Measurements from ENCODE around the gene EPHB2. TPM values are rescaled to one million over a fixed set of nuclear protein-coding genes. Genes with fewer than 3 reads are reported as not detected.

EPHB2 gene
- polyA plus RNA-seq, 1 donor from 2014 or later: 22.8 TPM

GRCh38 chr1:22769932-22770331 is 59.3 kb downstream of the EPHB2 start:
- Histone ChIP-seq H4K20me1 (ENCODE audit: insufficient read depth) (no peaks in the 10 kb centered on the region), H3K4me2 (ENCODE audit: low read length) (no peak overlapping the region)

GRCh38 chr1:22772014-22772413 is 61.4 kb downstream of the EPHB2 start:
- no peak overlapping the region for H3K4me3 ChIP-seq (ENCODE audit: low read length)
- H3K9ac ChIP-seq (ENCODE audit: low read length): no peak overlapping the region
- H3K4me2 ChIP-seq (ENCODE audit: low read length): no peak overlapping the region
- H4K20me1 ChIP-seq (ENCODE audit: insufficient read depth): no peaks in the 10 kb centered on the region
- no peaks in the 10 kb centered on the region for H3K9me2 ChIP-seq (ENCODE audit: insufficient read depth, low read length)
- no peak overlapping the region for H3K27ac ChIP-seq (ENCODE audit: low read length)
- no peak overlapping the region for H2AFZ ChIP-seq (ENCODE audit: low read depth, low read length)
- no peaks in the 10 kb centered on the region for H3K79me2 ChIP-seq (replicated peaks; ENCODE audit: insufficient read depth, low read length)
- H3K36me3 ChIP-seq (ENCODE audit: insufficient read depth, low read length): no peaks in the 10 kb centered on the region
- H3K27me3 ChIP-seq (ENCODE audit: insufficient read depth, low read depth, low read length): no peaks in the 10 kb centered on the region
- H3F3A ChIP-seq (ENCODE audit: insufficient read depth, low read length, poor library complexity, severe bottlenecking): no peaks in the 10 kb centered on the region
- H3K9me3 ChIP-seq (ENCODE audit: low read length): no peaks in the 10 kb centered on the region
- TF ChIP-seq RAD21 (conservative IDR thresholded peaks at IDR 0.05) (no peak), CTCF (IDR thresholded peaks at IDR 0.05; ENCODE audit: poor library complexity, severe bottlenecking) (no peak), SMC3 (conservative IDR thresholded peaks at IDR 0.05; ENCODE audit: poor library complexity) (no peak), POLR2AphosphoS5 (IDR thresholded peaks at IDR 0.05) (no peak), EZH2 (IDR thresholded peaks at IDR 0.05; ENCODE audit: borderline replicate concordance, insufficient read depth, low read length, poor library complexity, severe bottlenecking) (no peak), MXI1 (conservative IDR thresholded peaks at IDR 0.05; ENCODE audit: poor library complexity, severe bottlenecking) (no peak), TAF1 (IDR thresholded peaks at IDR 0.05; ENCODE audit: low read depth) (no peak)

More at GRCh38 chr1:22769932-22770331, 59.3 kb downstream of the EPHB2 start:
- H3K27me3 ChIP-seq (ENCODE audit: insufficient read depth, low read depth, low read length): no peaks in the 10 kb centered on the region
- H3K9ac ChIP-seq (ENCODE audit: low read length): no peak overlapping the region
- H3K36me3 ChIP-seq (ENCODE audit: insufficient read depth, low read length): no peaks in the 10 kb centered on the region
- no peaks in the 10 kb centered on the region for H3F3A ChIP-seq (ENCODE audit: insufficient read depth, low read length, poor library complexity, severe bottlenecking)
- H3K4me3 ChIP-seq (ENCODE audit: low read length): no peak overlapping the region
- no peaks in the 10 kb centered on the region for H3K9me3 ChIP-seq (ENCODE audit: low read length)
- no peaks in the 10 kb centered on the region for H3K9me2 ChIP-seq (ENCODE audit: insufficient read depth, low read length)
- no peaks in the 10 kb centered on the region for H3K79me2 ChIP-seq (replicated peaks; ENCODE audit: insufficient read depth, low read length)
- H2AFZ ChIP-seq (ENCODE audit: low read depth, low read length): no peak overlapping the region
- no peak for TF ChIP-seq POLR2AphosphoS5 (IDR thresholded peaks at IDR 0.05)
- no peak for TF ChIP-seq RAD21 (conservative IDR thresholded peaks at IDR 0.05)
- TF ChIP-seq TAF1 (IDR thresholded peaks at IDR 0.05; ENCODE audit: low read depth): no peak
- no peak for TF ChIP-seq EP300 (conservative IDR thresholded peaks at IDR 0.05; ENCODE audit: poor library complexity, severe bottlenecking)
- no peak for TF ChIP-seq MXI1 (conservative IDR thresholded peaks at IDR 0.05; ENCODE audit: poor library complexity, severe bottlenecking)
- TF ChIP-seq EZH2 (IDR thresholded peaks at IDR 0.05; ENCODE audit: borderline replicate concordance, insufficient read depth, low read length, poor library complexity, severe bottlenecking): no peak
- TF ChIP-seq SMC3 (conservative IDR thresholded peaks at IDR 0.05; ENCODE audit: poor library complexity): no peak
- no peak for TF ChIP-seq REST (IDR thresholded peaks at IDR 0.05; ENCODE audit: borderline replicate concordance)
- TF ChIP-seq CTCF (IDR thresholded peaks at IDR 0.05; ENCODE audit: poor library complexity, severe bottlenecking): no peak
- no peak overlapping the region for H3K27ac ChIP-seq (ENCODE audit: low read length)
